NCI-H774 (cell line): ENCODE results near the gene CTXN1.
"Not testable (repeated sequence)": the region's sequence is repeated elsewhere in the genome, so short reads cannot be mapped to it uniquely, and the experiment has no call there.

Source experiments
- DNase-seq: peaks from one replicate; lab custom pipeline; 2025; lab: John Stamatoyannopoulos, UW

The CTXN1 gene

DNA sequence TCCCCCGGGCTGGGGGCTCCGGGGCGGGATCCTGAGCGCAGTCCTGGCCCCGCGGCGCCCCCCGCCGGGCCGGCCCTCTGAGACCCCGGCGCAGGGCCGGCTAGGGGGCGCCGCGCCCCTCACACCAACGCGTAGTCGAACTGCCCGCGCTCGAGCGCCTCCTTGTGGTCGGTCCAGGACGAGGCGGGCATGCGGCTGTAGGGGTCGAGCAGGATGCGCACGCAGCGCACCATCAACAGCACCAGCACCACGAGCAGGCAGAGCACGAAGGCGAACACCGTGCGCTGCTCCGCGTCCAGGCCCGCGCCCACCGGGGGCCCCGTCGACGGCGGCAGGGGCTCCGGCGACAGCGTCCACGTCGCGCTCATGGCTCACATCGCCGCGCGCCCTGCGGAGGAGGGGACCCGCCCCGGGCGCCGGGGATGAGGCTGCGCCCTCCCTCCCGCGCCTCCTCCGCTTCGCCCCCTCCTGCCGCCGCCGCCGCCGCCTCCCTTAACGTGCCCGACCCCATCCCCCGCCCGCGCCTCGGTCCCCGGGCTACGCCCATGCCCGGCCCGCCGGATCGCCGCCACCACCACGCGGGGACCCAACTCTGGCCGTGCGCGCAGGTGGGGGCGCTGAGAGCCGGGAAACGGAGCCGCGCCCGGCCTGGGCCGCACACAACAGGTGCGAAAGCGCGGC is 624 bp downstream of the CTXN1 start:
- peak; percentile 34 for DNase-seq

GRCh38 chr19:7924651-7925170 is 1.2 kb downstream of the CTXN1 start:
- no peak for DNase-seq

DNA sequence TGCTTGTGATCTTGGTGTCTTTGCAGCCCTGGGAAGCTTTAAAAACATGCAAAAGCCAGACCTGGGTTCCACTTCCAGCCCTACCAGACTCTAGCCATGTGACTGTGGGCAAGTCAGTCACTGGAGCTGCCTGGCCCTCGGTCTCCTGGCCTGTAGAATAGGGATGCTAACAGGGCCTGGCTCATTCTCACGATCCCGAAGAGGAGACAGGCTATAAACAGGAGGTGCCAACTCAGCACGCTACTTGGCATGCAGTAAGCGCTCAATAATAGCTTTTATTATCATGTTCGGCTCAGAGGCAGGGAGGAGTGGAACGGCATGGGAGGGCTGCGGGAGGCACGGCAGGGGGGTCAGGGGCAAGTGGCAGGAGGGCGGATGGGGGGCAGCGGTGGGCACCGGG is 1.7 kb downstream of the CTXN1 start:
- DNase-seq, result no peak

DNA sequence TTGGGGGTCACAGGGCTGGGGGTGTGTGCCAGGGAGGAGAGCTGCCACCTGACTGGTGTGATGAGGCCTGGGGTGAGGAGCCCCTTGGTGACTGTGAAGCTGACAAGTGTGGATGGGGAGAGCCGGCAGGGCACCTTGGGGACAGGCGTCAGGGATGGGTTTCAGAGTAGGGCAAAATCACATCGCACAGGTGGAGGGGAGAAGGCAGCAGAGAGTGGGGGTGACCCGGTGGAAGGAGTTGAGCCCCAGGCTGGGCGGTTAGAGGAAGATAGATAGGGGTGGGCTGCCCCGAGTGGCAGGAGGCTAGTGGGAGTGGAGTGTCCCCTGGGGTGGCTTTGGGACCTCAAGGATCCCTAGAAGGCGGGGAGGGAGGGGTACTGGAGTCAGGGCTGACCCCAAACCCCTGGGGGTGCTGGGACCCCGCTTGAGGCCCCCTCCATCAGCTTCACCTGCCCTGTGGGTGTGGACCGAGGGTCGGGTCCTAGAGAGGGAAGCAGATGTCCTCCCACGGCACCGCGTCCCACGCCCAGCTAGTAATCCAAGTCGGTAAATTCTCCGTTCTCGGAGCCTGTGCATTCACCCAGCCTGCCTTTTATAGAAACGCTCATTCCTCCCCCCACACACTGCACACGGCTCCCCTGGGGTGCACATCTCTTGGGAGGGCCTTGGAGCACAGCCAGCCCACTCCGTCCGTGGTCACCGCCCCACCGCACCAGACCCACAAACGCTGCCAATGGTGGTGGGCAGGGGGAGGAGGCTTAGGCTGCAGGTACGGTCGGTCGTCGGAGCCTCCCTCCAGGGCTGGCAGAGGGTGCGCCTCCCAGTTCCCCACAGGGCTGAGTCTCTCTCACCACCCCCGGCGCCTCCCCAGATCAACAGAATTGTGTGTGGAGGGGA is 2.4 kb downstream of the CTXN1 start:
- DNase-seq, result no peak

GRCh38 chr19:7922836-7923195 is 3.1 kb downstream of the CTXN1 start:
- DNase-seq, result no peak

- no peak for DNase-seq
Measured at GRCh38 chr19:7921967-7922835, 3.7 kb downstream of the CTXN1 start.

GRCh38 chr19:7921302-7921966 is 4.5 kb downstream of the CTXN1 start:
- no peak for DNase-seq

GRCh38 chr19:7920519-7921301 is 5.2 kb downstream of the CTXN1 start:
- DNase-seq, result peak; percentile 93

DNA sequence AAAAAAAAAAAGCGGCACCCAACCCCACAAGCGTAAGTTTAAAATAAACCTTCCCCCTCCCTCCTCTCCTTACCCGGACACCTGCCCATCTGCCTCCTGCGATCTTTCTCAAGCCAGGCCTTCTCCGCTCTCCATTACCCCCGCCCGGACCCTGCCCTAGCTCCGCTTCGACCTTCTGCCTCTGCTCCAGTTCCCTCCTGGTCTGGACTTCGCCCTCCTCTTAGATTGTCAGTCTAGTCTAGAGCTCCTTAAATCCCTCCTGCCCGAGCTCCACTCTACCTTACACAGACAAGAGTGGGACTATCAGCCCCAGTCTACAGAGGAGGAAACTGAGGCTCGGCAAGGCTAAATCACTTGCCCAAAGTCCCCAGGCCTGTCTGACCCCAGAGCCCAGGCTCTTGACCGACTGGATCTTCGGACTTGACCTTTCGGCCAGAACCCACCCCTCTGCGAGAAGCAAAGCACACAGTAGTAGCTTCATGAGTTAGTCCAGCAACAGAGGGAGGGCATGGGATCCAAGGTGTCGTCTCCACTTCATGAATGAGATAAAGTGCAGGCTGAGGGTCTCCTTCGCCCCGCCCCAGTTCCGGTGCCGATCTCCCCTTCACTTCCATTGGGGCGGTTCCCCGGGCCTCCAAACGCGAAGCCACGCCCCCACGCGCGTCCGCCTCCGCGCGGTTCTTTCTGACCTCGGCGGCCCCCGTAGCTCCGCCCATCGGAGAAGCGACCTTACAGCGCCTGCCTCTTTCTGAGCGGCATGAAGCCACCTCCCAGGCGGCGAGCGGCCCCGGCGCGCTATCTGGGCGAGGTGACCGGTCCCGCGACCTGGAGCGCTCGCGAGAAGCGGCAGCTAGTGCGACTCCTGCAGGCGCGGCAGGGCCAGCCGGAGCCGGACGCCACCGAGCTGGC is 6.1 kb downstream of the CTXN1 start, which contains the start of gene SNAPC2:
TSS of gene SNAPC2 (plus strand) at position 729 of the 909 bp plus-strand sequence. CDS start at position 758, 29 bp downstream.
- DNase-seq, result peak; percentile 90

GRCh38 chr19:7918615-7919421 is 7.1 kb downstream of the CTXN1 start:
- DNase-seq, result no peak

GRCh38 chr19:7918062-7918614 is 7.8 kb downstream of the CTXN1 start:
- not testable (repeated sequence) for DNase-seq

GRCh38 chr19:7917267-7918061 is 8.5 kb downstream of the CTXN1 start:
- no peak for DNase-seq

- DNase-seq, result no peak
Measured at GRCh38 chr19:7916955-7917266, 9.0 kb downstream of the CTXN1 start.

DNA sequence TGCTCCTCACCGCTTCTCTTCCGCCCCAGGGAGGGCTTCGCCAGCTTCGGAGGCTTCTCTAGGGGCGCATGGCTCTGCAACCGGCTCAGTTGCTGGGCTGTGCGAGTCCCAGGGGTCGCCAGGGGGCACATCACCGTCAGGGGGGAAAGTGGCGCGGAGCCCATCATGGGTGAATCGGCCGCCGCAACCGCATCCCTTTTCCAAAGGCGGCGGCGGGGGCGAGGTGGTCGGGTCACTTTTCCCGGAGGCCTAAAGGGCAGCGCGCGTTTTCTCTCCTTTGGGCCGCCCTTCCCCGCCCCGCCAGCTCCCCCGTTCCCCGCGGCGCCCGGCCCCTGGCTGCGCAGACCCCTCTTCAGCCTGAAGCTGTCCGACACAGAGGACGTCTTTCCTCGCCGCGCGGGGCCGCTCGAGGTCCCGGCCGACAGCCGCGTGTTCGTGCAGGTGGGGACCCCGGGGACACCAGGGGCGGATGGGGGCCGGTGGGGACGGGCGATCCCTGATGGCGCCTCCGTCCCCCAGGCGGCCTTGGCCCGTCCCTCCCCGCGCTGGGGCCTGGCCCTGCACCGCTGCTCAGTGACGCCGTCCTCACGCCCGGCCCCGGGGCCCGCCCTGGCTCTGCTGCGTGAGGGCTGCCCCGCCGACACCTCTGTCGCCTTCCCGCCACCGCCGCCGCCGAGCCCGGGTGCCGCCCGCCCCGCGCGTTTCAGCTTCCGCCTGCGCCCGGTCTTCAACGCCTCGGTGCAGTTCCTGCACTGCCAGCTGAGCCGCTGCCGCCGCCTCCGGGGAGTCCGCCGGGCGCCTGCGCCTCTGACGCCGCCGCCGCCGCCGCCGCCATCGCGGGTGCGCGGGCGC is 9.6 kb downstream of the CTXN1 start:
- DNase-seq, result peak; percentile 31

DNA sequence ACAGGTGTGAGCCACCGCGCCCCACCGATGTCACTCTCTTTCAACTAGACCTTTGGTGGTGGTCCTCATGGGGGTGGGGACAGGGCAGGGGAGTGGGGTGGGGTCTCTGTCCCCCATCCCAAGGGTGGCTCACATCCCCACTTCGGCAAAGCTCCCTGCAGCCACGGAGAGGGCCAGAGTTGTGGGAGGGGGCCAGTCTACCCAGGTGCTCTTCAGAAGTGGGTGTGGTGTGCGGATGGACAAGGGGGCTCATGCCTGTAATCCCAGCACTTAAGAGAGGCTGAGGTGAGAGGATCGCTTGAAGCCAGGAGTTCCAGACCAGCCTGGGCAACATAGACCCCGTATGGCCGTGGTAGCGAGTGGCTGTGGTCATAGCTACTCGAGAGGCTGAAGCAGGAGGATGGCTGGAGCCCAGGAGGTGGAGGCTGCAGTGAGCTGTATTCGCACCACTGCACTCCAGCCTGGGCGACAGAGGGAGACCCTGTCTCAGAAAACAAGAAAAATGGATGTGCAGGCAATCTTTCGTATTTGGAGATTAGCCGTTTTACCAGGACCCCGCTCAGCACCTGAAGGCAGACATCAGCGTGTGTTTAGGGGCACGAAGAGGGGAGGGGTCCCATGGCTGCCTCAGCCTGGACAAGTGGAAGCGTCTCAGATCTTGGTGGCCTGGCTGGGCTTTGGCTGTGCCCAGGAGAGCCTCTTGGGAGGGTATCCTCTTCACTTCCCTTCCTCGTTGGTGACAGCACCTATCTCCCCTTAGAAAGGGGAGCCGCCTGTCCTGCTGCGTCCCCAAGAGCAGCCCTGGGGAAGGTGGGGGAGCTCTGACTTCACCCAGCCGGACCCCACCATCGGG is 10.5 kb downstream of the CTXN1 start:
- DNase-seq, result no peak

DNA sequence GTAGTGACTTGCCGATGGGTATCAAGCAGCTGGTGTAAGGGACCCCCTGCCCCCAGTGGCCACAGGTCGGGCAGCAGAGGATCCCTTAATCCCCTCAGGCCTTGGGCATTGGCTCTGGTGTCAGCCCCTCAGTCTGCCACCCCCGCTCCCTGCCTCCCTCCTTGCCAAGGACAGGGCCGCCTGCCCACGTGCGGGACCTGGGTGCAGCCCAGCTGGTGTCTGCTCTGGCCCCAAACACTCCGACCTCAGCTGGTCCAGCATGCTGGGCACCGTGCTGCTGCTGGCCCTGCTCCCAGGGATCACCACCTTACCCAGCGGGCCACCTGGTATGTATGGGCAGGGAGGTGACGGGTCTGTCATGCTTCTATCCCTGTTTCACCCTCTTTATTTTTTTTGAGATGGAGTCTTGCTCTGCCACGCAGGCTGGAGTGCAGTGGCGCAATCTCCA is 11.3 kb downstream of the CTXN1 start, which contains the start of gene TGFBR3L:
TSS of gene TGFBR3L (plus strand) at position 233 of the 448 bp plus-strand sequence.
- DNase-seq, result no peak
